Endothelial cell of umbilical vein (primary cell): ENCODE results near the gene PTRH1. TPM values are rescaled to one million over a fixed set of nuclear protein-coding genes. Genes with fewer than 3 reads are reported as not detected.

Experiments used
- BruUV-seq: library from RNA; stranded (reverse); fragments of 400-500 nt; replicated peaks from 2 replicates; lab custom pipeline; 2021; lab: Mats Ljungman, UMichigan
- CTCF ChIA-PET: fragments of 300-600, 350-600 bp; sonication (Branson Sonifier 250); formaldehyde crosslinking; loops from one replicate; lab custom pipeline; 2021; ENCODE audit warnings: antibody characterized with exemption, inconsistent platforms; lab: Charles Lee
- POLR2A ChIA-PET: fragments of 300-600, 350-600 bp; sonication (Branson Sonifier 250); formaldehyde crosslinking; loops from one replicate; lab custom pipeline; 2021; ENCODE audit warnings: antibody characterized with exemption, inconsistent platforms; lab: Charles Lee
- DNase-seq: peaks from one replicate; pipeline ENCODE4 v3.0.0-alpha.2; 2011; ENCODE audit warnings: low read depth, low spot score
- FAIRE-seq: peaks from 2 replicates; lab custom pipeline; 2011; peaks lifted over from hg19 to GRCh38; lab: Jason Lieb, UNC
- H2AFZ ChIP-seq: 2 replicates; pipeline ENCODE4 v1.6.0; 2012; ENCODE audit warnings: low read depth, low read length, control low read depth, inconsistent platforms
- H3K27ac ChIP-seq: 2 replicates; pipeline ENCODE4 v1.5.1; 2011; ENCODE audit warnings: low read depth, mild to moderate bottlenecking, control low read depth, low read length, moderate library complexity; ENCODE audit not compliant: insufficient read depth
- H3K27me3 ChIP-seq, 2 experiments: 2 replicates each; pipeline versions ENCODE4 v1.6.0 to v1.6.1; 2011; ENCODE audit warnings: low read length in 2 of 2, mixed read lengths in 1 of 2; ENCODE audit not compliant: control insufficient read depth in 2 of 2, insufficient read depth in 2 of 2
- H3K36me3 ChIP-seq, 2 experiments: 2 replicates in 1 of 2; 3 replicates in 1 of 2; pipeline ENCODE4 v1.5.1; 2011; ENCODE audit warnings: low read length in 2 of 2, mild to moderate bottlenecking in 1 of 2, moderate library complexity in 1 of 2; ENCODE audit not compliant: control insufficient read depth in 2 of 2, insufficient read depth in 2 of 2; ENCODE audit errors: extremely low read depth in 1 of 2
- H3K4me1 ChIP-seq: 3 replicates; pipeline ENCODE4 v1.5.1; 2011; ENCODE audit warnings: mild to moderate bottlenecking, low read length; ENCODE audit not compliant: control insufficient read depth, insufficient read depth; ENCODE audit errors: extremely low read depth
- H3K4me2 ChIP-seq: 2 replicates; pipeline ENCODE4 v1.6.1; 2011; ENCODE audit warnings: low read length, control low read depth, mixed read lengths; ENCODE audit not compliant: insufficient read depth
- H3K4me3 ChIP-seq, 3 experiments: fragments of 200-600 bp in 1 of 3; sonication (generic), shearing (Covaris generic) in 1 of 3; replicated peaks in 1 of 3; 2 replicates each; pipeline ENCODE4 v1.5.1; 2011 to 2016; ENCODE audit warnings: control low read depth in 3 of 3, low read length in 3 of 3, mild to moderate bottlenecking in 2 of 3, inconsistent platforms in 1 of 3, low read depth in 1 of 3, moderate library complexity in 1 of 3; ENCODE audit not compliant: insufficient read depth in 1 of 3
- H3K79me2 ChIP-seq: 2 replicates; pipeline ENCODE4 v1.6.0; 2012; ENCODE audit warnings: low read length, inconsistent platforms; ENCODE audit not compliant: control insufficient read depth, insufficient read depth
- H3K9ac ChIP-seq: replicated peaks from 2 replicates; pipeline ENCODE3; 2011; ENCODE audit warnings: low read length, control low read depth; ENCODE audit not compliant: insufficient read depth; ENCODE audit errors: extremely low read depth
- H3K9me1 ChIP-seq: replicated peaks from 3 replicates; pipeline ENCODE4 v1.6.0; 2011; ENCODE audit warnings: mild to moderate bottlenecking, low read length; ENCODE audit not compliant: control insufficient read depth, insufficient read depth; ENCODE audit errors: extremely low read depth
- H3K9me3 ChIP-seq: replicated peaks from 2 replicates; pipeline ENCODE4 v1.5.1; 2012; ENCODE audit warnings: low read length, inconsistent platforms; ENCODE audit not compliant: control insufficient read depth, insufficient read depth
- H4K20me1 ChIP-seq: replicated peaks from 2 replicates; pipeline ENCODE3; 2011; ENCODE audit warnings: mild to moderate bottlenecking, low read length; ENCODE audit not compliant: control insufficient read depth, insufficient read depth; ENCODE audit errors: extremely low read depth
- CTCF ChIP-seq, 2 donors: IDR thresholded peaks; 1 replicate in 1 of 2; 2 replicates in 1 of 2; pipeline ENCODE4 v1.5.1; 2011; ENCODE audit warnings: low read length in 2 of 2, mild to moderate bottlenecking in 2 of 2, moderate library complexity in 2 of 2, control low read depth in 1 of 2, inconsistent platforms in 1 of 2, low read depth in 1 of 2; ENCODE audit not compliant: insufficient read depth in 1 of 2; ENCODE audit errors: extremely low read depth in 1 of 2
- EZH2 ChIP-seq: IDR thresholded peaks from 2 replicates; pipeline ENCODE4 v1.6.1; 2012; ENCODE audit warnings: borderline replicate concordance, low read depth, mild to moderate bottlenecking, moderate library complexity, low read length, inconsistent platforms; ENCODE audit not compliant: severe bottlenecking
- FOS ChIP-seq: IDR thresholded peaks from 2 replicates; pipeline ENCODE4 v1.6.1; 2011; ENCODE audit warnings: mild to moderate bottlenecking, low read length, moderate library complexity, borderline replicate concordance; ENCODE audit not compliant: insufficient read depth
- GATA2 ChIP-seq: IDR thresholded peaks from 2 replicates; pipeline ENCODE4 v1.7.0; 2011; ENCODE audit warnings: low read depth, mild to moderate bottlenecking, moderate library complexity, mixed read lengths, low read length; ENCODE audit not compliant: insufficient read length, insufficient read depth
- JUN ChIP-seq: IDR thresholded peaks from 2 replicates; pipeline ENCODE4 v1.6.1; 2011; ENCODE audit warnings: borderline replicate concordance, low read depth; ENCODE audit not compliant: insufficient read length, insufficient read depth
- MAX ChIP-seq: IDR thresholded peaks from 2 replicates; pipeline ENCODE4 v1.6.1; 2011; ENCODE audit not compliant: insufficient read depth, insufficient read length
- MYC ChIP-seq: IDR thresholded peaks from one replicate; pipeline ENCODE4 v1.6.1; 2011; ENCODE audit warnings: mild to moderate bottlenecking, low read depth, low read length
- POLR2A ChIP-seq: IDR thresholded peaks from 2 replicates; pipeline ENCODE4 v1.6.1; 2012; ENCODE audit warnings: low read depth, mild to moderate bottlenecking, control low read depth, low read length
- POLR2AphosphoS5 ChIP-seq: IDR thresholded peaks from 2 replicates; pipeline ENCODE4 v1.6.1; 2012; ENCODE audit warnings: low read depth, mild to moderate bottlenecking, control low read depth, low read length, moderate library complexity; ENCODE audit not compliant: insufficient read depth
- dilution Hi-C: fragments of 300-500 bp; cut with MboI; formaldehyde crosslinking; loops from one replicate; pipeline ENCODE4 v1.15.0; 2019; ENCODE audit warnings: low sequenced_read_pairs; ENCODE audit not compliant: extremely low pct_ligation_motif_present
- intact Hi-C: fragments of 100-400 bp; cut with micrococcal nuclease; formaldehyde crosslinking; loops from one replicate; pipeline ENCODE4 v1.10.0; 2022
- polyA plus RNA-seq, 4 experiments: library from polyadenylated mRNA; depleted of rRNA in 3 of 4; stranded (reverse) in 3 of 4; unstranded in 1 of 4; fragments of >200 nt; gene quantifications; 2 replicates each; pipeline versions ENCODE4 v1.2.1 to v1.2.3, GENCODE V29; 2011 to 2012; ENCODE audit warnings: missing spikeins in 1 of 4
- total RNA-seq: library from RNA; stranded (reverse); gene quantifications from 2 replicates; pipeline ENCODE4 v1.2.3, GENCODE V29; 2021

Gene PTRH1
- total and polyA plus RNA-seq, 2 donors (not counting 3 experiments of a cell fraction or from before 2014, with no cell fraction given) = 25.1 to 52.2 TPM

- H3K36me3 ChIP-seq = no peaks in the 10 kb centered on the region
- H3K9me1 ChIP-seq = no peaks in the 10 kb centered on the region
- FAIRE-seq (no peak), DNase-seq (no peak)
- H3K9ac ChIP-seq = no peak overlapping the region
- no peak for TF ChIP-seq GATA2
- no peak for TF ChIP-seq FOS
- TF ChIP-seq JUN = no peak
- TF ChIP-seq POLR2A = no peak
- no peak for TF ChIP-seq MYC
- no peak for TF ChIP-seq EZH2
- no peak for TF ChIP-seq MAX
- TF ChIP-seq CTCF (IDR thresholded peaks at IDR 0.05; ENCODE audit: extremely low read depth in 1 of 2, insufficient read depth in 1 of 2, low read depth in 1 of 2, low read length in 2 of 2) = no peak
- TF ChIP-seq POLR2AphosphoS5 = no peak
- BruUV-seq = no TSS peak
- POLR2A ChIA-PET = no interaction called here
- no peak overlapping the region for H3K4me2 ChIP-seq
- no peak overlapping the region for H3K27ac ChIP-seq
- dilution Hi-C loops = no loop called here
- H3K4me1 ChIP-seq = no peaks in the 10 kb centered on the region
- CTCF ChIA-PET = no interaction called here
- intact Hi-C loops = no loop called here
- H2AFZ ChIP-seq = no peak overlapping the region
- no peaks in the 10 kb centered on the region for H3K27me3 ChIP-seq
- H3K79me2 ChIP-seq = no peaks in the 10 kb centered on the region
- H3K9me3 ChIP-seq = no peaks in the 10 kb centered on the region
- H3K4me3 ChIP-seq = no peak overlapping the region
- H4K20me1 ChIP-seq = no peaks in the 10 kb centered on the region
Measured at GRCh38 chr9:127720031-127720864, 4.8 kb upstream of the PTRH1 start.
